ENCODE results near the gene COPB2. TPM values are rescaled to one million over a fixed set of nuclear protein-coding genes. Genes with fewer than 3 reads are reported as not detected.

The COPB2 gene
- total and polyA plus RNA-seq, 10 of the 15 experiments (the other 5 are each of a cell fraction or from before 2014, with no cell fraction given) = 51.3 to 143 (median 116) TPM

DNA sequence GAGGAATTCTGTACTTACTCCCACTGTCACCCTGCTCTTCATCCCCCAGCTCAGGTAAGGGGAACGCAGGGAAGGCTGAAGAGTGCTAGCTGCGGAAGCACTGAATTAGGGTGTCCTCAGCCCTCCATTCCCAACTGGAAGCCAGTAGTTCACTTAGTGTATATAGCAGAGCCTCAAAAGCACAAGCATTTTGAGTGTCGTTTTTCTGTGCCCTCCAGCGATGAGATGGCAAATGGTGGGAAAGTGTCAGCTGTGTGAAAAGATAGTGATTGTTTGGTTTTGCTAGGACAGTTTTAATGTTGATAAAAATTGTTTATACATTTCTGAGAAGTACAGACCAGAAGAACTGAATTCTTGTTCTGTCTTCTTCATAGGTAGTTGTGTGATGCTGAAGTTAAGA, 34.8 kb downstream of the COPB2 start:
- FAIRE-seq = peak; percentile 23
- CTCF ChIA-PET = interaction anchor here (0.6 to 1.9 kb wide), 10 partner anchors 7 to 755 kb away, joined by 3 to 6 read pairs (median 3); partner anchors contain the start of gene MRPS22
- RAD21 ChIA-PET (ENCODE audit: unreplicated experiment) = interaction anchor here (1.1 kb wide), 1 partner anchor 243 kb away, joined by 3 read pairs; no protein-coding TSS in a partner anchor
- peaks cover 8 to 38% of the 10 kb centered on the region in 2 experiments for H3K36me3 ChIP-seq (ENCODE audit: control insufficient read depth in 2 of 2, insufficient read depth in 2 of 2, low read length in 1 of 2)
- BruUV-seq (replicated peaks) = no TSS peak
- no peak overlapping the region for H3K9ac ChIP-seq (ENCODE audit: control insufficient read depth, insufficient read depth, low read length)
- DNase-seq (ENCODE audit: low read depth, low spot score) = no peak
- H3K4me2 ChIP-seq (ENCODE audit: control insufficient read depth, insufficient read depth) = no peak overlapping the region
- ATAC-seq = no peak
- H3K27ac ChIP-seq (ENCODE audit: control insufficient read depth, insufficient read depth) = no peak overlapping the region
- H3K9me3 ChIP-seq (replicated peaks; ENCODE audit: control insufficient read depth, insufficient read depth, low read length) = no peaks in the 10 kb centered on the region
- H3K79me2 ChIP-seq (ENCODE audit: control insufficient read depth, insufficient read depth, low read length) = no peaks in the 10 kb centered on the region
- H4K20me1 ChIP-seq (ENCODE audit: control insufficient read depth, insufficient read depth) = no peaks in the 10 kb centered on the region
- 95% methylated on average over 4 of the region's 4 CpGs for WGBS (ENCODE audit: insufficient coverage, insufficient replicate concordance, low lambda C conversion rate, missing lambda C conversion rate)
- POLR2A ChIA-PET = interaction anchor here (1.6 to 2.0 kb wide), 2 partner anchors 10 to 34 kb away, joined by 4 read pairs; partner anchors contain the start of gene MRPS22
- H3K4me3 ChIP-seq = no peak overlapping the region
- in situ Hi-C loops (cut with MboI) (no loop called here), intact Hi-C loops (cut with micrococcal nuclease; ENCODE audit: unreplicated experiment) (loop anchor here (5.0 kb wide), 1 partner anchor 33 kb away; the partner anchor contains the start of gene COPB2)
- SMC1A ChIA-PET (ENCODE audit: uncharacterized antibody, unreplicated experiment) = interaction anchor here (1.2 kb wide), 1 partner anchor 9 kb away, joined by 4 read pairs; no protein-coding TSS in a partner anchor
- TF ChIP-seq NFYB (IDR thresholded peaks at IDR 0.05; ENCODE audit: insufficient read depth, low read depth, low read length) = no peak
- TF ChIP-seq POLR2A (IDR thresholded peaks at IDR 0.05; ENCODE audit: low read depth, low read length) = 0 out of 2 replicates have a peak, but pooled peaks have one; percentile 28
- no peak overlapping the region for H2AFZ ChIP-seq (ENCODE audit: control insufficient read depth, low read depth, low read length)
- peaks cover 12% of the 10 kb centered on the region for H3K4me1 ChIP-seq (ENCODE audit: control insufficient read depth, insufficient read depth, low read length)
- H3K27me3 ChIP-seq (replicated peaks in 1 of 2; ENCODE audit: control insufficient read depth in 2 of 2, insufficient read depth in 2 of 2, low read length in 1 of 2) = no peaks in the 10 kb centered on the region

DNA sequence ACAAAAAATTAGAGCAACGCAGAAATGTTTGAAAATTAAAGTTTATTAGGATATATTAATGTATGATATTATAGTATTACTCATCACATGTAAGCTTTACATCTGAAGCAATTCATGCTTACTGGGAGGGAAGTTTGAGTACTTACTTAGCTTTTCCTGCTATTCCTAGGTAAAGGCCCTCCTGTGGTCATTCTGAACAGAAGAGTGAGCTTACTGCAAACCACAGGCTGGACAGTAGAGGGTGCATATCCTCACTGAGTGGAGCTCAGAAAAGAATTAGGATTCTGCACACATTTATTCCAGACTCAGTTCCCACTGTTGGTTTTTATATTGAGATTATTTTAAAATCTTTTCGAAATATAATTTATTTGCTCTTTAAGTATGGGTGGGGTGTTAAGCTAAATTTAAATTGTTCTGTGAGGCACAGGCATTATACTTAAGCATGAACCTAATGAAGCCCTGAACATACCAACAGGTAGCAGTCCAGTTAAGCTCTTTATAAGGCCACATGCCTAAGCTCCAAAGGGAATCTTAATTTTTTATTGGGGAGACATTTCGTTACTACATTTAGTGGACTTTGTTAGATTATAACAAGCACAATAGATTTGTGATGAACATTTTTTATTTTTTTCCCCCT, 35.4 kb downstream of the COPB2 start:
- H2AFZ ChIP-seq (ENCODE audit: control insufficient read depth, low read depth, low read length) = no peak overlapping the region
- ATAC-seq (peak; percentile 52), DNase-seq (ENCODE audit: low read depth, low spot score) (no peak), FAIRE-seq (peak; percentile 23)
- H3K27me3 ChIP-seq (replicated peaks in 1 of 2; ENCODE audit: control insufficient read depth in 2 of 2, insufficient read depth in 2 of 2, low read length in 1 of 2) = no peaks in the 10 kb centered on the region
- ChIA-PET SMC1A (ENCODE audit: uncharacterized antibody, unreplicated experiment) (interaction anchor here (0.6 to 1.2 kb wide), 2 partner anchors 8 to 575 kb away, joined by 3 to 4 read pairs; no protein-coding TSS in a partner anchor), RAD21 (ENCODE audit: unreplicated experiment) (interaction anchor here (1.1 kb wide), 1 partner anchor 242 kb away, joined by 3 read pairs; no protein-coding TSS in a partner anchor), POLR2A (interaction anchor here (1.6 to 2.0 kb wide), 2 partner anchors 10 to 35 kb away, joined by 4 read pairs; partner anchors contain the start of gene MRPS22), CTCF (interaction anchor here (0.6 to 1.9 kb wide), 10 partner anchors 8 to 756 kb away, joined by 3 to 6 read pairs (median 3); partner anchors contain the start of gene MRPS22)
- BruUV-seq (replicated peaks) = no TSS peak
- intact Hi-C loops (cut with micrococcal nuclease; ENCODE audit: unreplicated experiment) (loop anchor here (5.0 kb wide), 1 partner anchor 33 kb away; the partner anchor contains the start of gene COPB2), in situ Hi-C loops (cut with MboI) (no loop called here)
- no peaks in the 10 kb centered on the region for H3K79me2 ChIP-seq (ENCODE audit: control insufficient read depth, insufficient read depth, low read length)
- H3K9ac ChIP-seq (ENCODE audit: control insufficient read depth, insufficient read depth, low read length) = no peak overlapping the region
- no peak overlapping the region for H3K4me2 ChIP-seq (ENCODE audit: control insufficient read depth, insufficient read depth)
- peaks cover 8 to 35% of the 10 kb centered on the region in 2 experiments for H3K36me3 ChIP-seq (ENCODE audit: control insufficient read depth in 2 of 2, insufficient read depth in 2 of 2, low read length in 1 of 2)
- no peak overlapping the region for H3K4me3 ChIP-seq
- no peaks in the 10 kb centered on the region for H3K9me3 ChIP-seq (replicated peaks; ENCODE audit: control insufficient read depth, insufficient read depth, low read length)
- H3K4me1 ChIP-seq (ENCODE audit: control insufficient read depth, insufficient read depth, low read length) = peaks cover 9% of the 10 kb centered on the region
- 84% methylated on average over 3 of the region's 3 CpGs for WGBS (ENCODE audit: insufficient coverage, insufficient replicate concordance, low lambda C conversion rate, missing lambda C conversion rate)
- no peaks in the 10 kb centered on the region for H4K20me1 ChIP-seq (ENCODE audit: control insufficient read depth, insufficient read depth)
- H3K27ac ChIP-seq (ENCODE audit: control insufficient read depth, insufficient read depth) = no peak overlapping the region
- TF ChIP-seq USF1 (IDR thresholded peaks at IDR 0.05; ENCODE audit: borderline replicate concordance, extremely low read length, insufficient read depth, low read depth, low read length) (no peak), MXI1 (IDR thresholded peaks at IDR 0.05; ENCODE audit: low read depth, low read length) (no peak), TCF7 (IDR thresholded peaks at IDR 0.05; ENCODE audit: borderline replicate concordance) (no peak), RUNX3 (IDR thresholded peaks at IDR 0.05; ENCODE audit: low read length) (peak; percentile 40; the same call in 1 of the 2 replicates), TARDBP (IDR thresholded peaks at IDR 0.05; ENCODE audit: borderline replicate concordance) (no peak)
- TF ChIP-seq, protein P1, sequence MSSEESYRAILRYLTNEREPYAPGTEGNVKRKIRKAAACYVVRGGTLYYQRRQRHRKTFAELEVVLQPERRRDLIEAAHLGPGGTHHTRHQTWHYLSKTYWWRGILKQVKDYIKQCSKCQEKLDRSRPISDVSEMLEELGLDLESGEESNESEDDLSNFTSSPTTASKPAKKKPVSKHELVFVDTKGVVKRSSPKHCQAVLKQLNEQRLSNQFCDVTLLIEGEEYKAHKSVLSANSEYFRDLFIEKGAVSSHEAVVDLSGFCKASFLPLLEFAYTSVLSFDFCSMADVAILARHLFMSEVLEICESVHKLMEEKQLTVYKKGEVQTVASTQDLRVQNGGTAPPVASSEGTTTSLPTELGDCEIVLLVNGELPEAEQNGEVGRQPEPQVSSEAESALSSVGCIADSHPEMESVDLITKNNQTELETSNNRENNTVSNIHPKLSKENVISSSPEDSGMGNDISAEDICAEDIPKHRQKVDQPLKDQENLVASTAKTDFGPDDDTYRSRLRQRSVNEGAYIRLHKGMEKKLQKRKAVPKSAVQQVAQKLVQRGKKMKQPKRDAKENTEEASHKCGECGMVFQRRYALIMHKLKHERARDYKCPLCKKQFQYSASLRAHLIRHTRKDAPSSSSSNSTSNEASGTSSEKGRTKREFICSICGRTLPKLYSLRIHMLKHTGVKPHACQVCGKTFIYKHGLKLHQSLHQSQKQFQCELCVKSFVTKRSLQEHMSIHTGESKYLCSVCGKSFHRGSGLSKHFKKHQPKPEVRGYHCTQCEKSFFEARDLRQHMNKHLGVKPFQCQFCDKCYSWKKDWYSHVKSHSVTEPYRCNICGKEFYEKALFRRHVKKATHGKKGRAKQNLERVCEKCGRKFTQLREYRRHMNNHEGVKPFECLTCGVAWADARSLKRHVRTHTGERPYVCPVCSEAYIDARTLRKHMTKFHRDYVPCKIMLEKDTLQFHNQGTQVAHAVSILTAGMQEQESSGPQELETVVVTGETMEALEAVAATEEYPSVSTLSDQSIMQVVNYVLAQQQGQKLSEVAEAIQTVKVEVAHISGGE (CRISPR knock-in tag; IDR thresholded peaks at IDR 0.05) = no peak
